ENCODE data around the gene CYB561A3. TPM values are rescaled to one million over a fixed set of nuclear protein-coding genes. Genes with fewer than 3 reads are reported as not detected.

The CYB561A3 gene
- total and polyA plus RNA-seq, 2 of the 13 experiments (the other 11 are each of a cell fraction or from before 2014, with no cell fraction given), result 11.4 to 14.9 TPM

DNA sequence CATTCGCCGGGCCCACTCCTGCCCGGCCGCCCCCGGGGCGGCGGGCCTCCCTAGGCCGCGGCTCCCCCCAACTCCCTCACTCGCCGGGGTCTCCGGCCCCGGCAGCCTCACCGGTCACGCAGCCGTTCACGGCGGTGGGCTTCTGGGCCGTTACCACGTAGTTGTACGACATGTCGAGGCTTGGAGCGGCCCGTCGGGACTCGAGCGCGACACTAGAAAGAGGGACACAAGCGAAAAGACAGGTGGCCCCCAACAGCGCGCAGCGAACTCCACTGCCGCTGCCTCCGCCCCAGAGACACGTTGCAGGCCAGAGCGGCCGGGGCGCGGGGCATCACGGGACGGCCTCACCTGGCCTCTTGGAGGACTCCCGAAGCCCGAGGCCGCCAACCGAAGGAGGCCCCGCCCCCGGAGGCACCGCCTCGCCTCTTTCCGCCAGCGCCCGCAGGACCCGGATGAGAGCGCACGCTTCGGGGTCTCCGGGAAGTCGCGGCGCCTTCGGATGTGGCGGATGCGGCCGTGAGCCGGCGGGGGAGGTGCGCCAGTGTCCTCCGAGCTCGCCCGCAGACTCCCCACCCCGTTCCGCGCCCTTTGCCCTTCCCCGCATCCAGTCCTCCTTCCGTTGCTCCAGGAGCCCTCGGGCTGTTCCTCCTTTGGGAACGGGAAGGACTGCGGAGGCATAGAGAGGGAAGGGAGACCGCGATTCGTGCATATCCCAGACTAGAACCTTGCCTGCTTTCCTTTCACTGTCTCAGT, 28.7 kb downstream of the CYB561A3 start, which contains the start of the genes DDB1 and TKFC (continued):
- TF ChIP-seq, protein P1, sequence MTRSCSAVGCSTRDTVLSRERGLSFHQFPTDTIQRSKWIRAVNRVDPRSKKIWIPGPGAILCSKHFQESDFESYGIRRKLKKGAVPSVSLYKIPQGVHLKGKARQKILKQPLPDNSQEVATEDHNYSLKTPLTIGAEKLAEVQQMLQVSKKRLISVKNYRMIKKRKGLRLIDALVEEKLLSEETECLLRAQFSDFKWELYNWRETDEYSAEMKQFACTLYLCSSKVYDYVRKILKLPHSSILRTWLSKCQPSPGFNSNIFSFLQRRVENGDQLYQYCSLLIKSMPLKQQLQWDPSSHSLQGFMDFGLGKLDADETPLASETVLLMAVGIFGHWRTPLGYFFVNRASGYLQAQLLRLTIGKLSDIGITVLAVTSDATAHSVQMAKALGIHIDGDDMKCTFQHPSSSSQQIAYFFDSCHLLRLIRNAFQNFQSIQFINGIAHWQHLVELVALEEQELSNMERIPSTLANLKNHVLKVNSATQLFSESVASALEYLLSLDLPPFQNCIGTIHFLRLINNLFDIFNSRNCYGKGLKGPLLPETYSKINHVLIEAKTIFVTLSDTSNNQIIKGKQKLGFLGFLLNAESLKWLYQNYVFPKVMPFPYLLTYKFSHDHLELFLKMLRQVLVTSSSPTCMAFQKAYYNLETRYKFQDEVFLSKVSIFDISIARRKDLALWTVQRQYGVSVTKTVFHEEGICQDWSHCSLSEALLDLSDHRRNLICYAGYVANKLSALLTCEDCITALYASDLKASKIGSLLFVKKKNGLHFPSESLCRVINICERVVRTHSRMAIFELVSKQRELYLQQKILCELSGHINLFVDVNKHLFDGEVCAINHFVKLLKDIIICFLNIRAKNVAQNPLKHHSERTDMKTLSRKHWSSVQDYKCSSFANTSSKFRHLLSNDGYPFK (CRISPR knock-in tag; IDR thresholded peaks at IDR 0.05; ENCODE audit: borderline replicate concordance), result peak; percentile 87
- TF ChIP-seq, protein P2, sequence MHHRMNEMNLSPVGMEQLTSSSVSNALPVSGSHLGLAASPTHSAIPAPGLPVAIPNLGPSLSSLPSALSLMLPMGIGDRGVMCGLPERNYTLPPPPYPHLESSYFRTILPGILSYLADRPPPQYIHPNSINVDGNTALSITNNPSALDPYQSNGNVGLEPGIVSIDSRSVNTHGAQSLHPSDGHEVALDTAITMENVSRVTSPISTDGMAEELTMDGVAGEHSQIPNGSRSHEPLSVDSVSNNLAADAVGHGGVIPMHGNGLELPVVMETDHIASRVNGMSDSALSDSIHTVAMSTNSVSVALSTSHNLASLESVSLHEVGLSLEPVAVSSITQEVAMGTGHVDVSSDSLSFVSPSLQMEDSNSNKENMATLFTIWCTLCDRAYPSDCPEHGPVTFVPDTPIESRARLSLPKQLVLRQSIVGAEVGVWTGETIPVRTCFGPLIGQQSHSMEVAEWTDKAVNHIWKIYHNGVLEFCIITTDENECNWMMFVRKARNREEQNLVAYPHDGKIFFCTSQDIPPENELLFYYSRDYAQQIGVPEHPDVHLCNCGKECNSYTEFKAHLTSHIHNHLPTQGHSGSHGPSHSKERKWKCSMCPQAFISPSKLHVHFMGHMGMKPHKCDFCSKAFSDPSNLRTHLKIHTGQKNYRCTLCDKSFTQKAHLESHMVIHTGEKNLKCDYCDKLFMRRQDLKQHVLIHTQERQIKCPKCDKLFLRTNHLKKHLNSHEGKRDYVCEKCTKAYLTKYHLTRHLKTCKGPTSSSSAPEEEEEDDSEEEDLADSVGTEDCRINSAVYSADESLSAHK (CRISPR knock-in tag; IDR thresholded peaks at IDR 0.05; ENCODE audit: borderline replicate concordance), result no peak
- peak; percentile 14; the same call in 1 of the 2 replicates for TF ChIP-seq ZSCAN21 (CRISPR knock-in tag; IDR thresholded peaks at IDR 0.05; ENCODE audit: borderline replicate concordance)
- TF ChIP-seq, protein P3, sequence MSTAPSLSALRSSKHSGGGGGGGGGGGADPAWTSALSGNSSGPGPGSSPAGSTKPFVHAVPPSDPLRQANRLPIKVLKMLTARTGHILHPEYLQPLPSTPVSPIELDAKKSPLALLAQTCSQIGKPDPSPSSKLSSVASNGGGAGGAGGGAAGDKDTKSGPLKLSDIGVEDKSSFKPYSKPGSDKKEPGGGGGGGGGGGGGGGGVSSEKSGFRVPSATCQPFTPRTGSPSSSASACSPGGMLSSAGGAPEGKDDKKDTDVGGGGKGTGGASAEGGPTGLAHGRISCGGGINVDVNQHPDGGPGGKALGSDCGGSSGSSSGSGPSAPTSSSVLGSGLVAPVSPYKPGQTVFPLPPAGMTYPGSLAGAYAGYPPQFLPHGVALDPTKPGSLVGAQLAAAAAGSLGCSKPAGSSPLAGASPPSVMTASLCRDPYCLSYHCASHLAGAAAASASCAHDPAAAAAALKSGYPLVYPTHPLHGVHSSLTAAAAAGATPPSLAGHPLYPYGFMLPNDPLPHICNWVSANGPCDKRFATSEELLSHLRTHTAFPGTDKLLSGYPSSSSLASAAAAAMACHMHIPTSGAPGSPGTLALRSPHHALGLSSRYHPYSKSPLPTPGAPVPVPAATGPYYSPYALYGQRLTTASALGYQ (CRISPR knock-in tag; IDR thresholded peaks at IDR 0.05), result peak; percentile 66; the same call in 1 of the 2 replicates
- TF ChIP-seq ZNF296 (CRISPR knock-in tag; conservative IDR thresholded peaks at IDR 0.05), result no peak
- no peak; the same call in 1 of the 2 replicates for TF ChIP-seq ZBTB3 (CRISPR knock-in tag; IDR thresholded peaks at IDR 0.05; ENCODE audit: borderline replicate concordance, low read depth)
- TF ChIP-seq, protein P4, sequence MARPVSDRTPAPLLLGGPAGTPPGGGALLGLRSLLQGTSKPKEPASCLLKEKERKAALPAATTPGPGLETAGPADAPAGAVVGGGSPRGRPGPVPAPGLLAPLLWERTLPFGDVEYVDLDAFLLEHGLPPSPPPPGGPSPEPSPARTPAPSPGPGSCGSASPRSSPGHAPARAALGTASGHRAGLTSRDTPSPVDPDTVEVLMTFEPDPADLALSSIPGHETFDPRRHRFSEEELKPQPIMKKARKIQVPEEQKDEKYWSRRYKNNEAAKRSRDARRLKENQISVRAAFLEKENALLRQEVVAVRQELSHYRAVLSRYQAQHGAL (CRISPR knock-in tag; IDR thresholded peaks at IDR 0.05; ENCODE audit: not compliant biosample characterization), result no peak
- TF ChIP-seq SRSF9 (IDR thresholded peaks at IDR 0.05; ENCODE audit: borderline replicate concordance, insufficient read depth, low read depth, low read length, poor library complexity, severe bottlenecking), result no peak
- TF ChIP-seq, protein P5, sequence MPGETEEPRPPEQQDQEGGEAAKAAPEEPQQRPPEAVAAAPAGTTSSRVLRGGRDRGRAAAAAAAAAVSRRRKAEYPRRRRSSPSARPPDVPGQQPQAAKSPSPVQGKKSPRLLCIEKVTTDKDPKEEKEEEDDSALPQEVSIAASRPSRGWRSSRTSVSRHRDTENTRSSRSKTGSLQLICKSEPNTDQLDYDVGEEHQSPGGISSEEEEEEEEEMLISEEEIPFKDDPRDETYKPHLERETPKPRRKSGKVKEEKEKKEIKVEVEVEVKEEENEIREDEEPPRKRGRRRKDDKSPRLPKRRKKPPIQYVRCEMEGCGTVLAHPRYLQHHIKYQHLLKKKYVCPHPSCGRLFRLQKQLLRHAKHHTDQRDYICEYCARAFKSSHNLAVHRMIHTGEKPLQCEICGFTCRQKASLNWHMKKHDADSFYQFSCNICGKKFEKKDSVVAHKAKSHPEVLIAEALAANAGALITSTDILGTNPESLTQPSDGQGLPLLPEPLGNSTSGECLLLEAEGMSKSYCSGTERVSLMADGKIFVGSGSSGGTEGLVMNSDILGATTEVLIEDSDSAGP (CRISPR knock-in tag; IDR thresholded peaks at IDR 0.05; ENCODE audit: borderline replicate concordance), result peak; percentile 79
- TF ChIP-seq, protein P6, sequence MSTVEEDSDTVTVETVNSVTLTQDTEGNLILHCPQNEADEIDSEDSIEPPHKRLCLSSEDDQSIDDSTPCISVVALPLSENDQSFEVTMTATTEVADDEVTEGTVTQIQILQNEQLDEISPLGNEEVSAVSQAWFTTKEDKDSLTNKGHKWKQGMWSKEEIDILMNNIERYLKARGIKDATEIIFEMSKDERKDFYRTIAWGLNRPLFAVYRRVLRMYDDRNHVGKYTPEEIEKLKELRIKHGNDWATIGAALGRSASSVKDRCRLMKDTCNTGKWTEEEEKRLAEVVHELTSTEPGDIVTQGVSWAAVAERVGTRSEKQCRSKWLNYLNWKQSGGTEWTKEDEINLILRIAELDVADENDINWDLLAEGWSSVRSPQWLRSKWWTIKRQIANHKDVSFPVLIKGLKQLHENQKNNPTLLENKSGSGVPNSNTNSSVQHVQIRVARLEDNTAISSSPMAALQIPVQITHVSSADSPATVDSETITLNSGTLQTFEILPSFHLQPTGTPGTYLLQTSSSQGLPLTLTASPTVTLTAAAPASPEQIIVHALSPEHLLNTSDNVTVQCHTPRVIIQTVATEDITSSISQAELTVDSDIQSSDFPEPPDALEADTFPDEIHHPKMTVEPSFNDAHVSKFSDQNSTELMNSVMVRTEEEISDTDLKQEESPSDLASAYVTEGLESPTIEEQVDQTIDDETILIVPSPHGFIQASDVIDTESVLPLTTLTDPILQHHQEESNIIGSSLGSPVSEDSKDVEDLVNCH (CRISPR knock-in tag; IDR thresholded peaks at IDR 0.05), result peak; percentile 98; the same call in 1 of the 2 replicates
- TF ChIP-seq SYNCRIP (IDR thresholded peaks at IDR 0.05; ENCODE audit: insufficient read depth, low read depth, low read length), result no peak
- no peak for TF ChIP-seq FOXM1 (CRISPR knock-in tag; IDR thresholded peaks at IDR 0.05)
- TF ChIP-seq ZNF567 (CRISPR knock-in tag; IDR thresholded peaks at IDR 0.05; ENCODE audit: borderline replicate concordance), result no peak; the same call in 1 of the 2 replicates

All from HepG2 (cell line).